DMS 273 treated with DMSO at 0.1 percent for 48 hours (cell line): ENCODE data around the gene EBLN2.
"Not testable (repeated sequence)": the region's sequence is repeated elsewhere in the genome, so short reads cannot be mapped to it uniquely, and the experiment has no call there.

Experiments used
- DNase-seq: peaks from one replicate; lab custom pipeline; 2025; lab: John Stamatoyannopoulos, UW

EBLN2 gene

GRCh38 chr3:73060302-73060723 lies 1.1 kb upstream of the EBLN2 start:
- no peak for DNase-seq

- DNase-seq, result not testable (repeated sequence)
Measured at GRCh38 chr3:73066243-73066642, 4.8 kb downstream of the EBLN2 start.

- DNase-seq, result no peak
Measured at GRCh38 chr3:73068419-73068818, 7.0 kb downstream of the EBLN2 start.

GRCh38 chr3:73069187-73069586 lies 7.7 kb downstream of the EBLN2 start:
- DNase-seq, result no peak

GRCh38 chr3:73069775-73070444 lies 8.5 kb downstream of the EBLN2 start:
- DNase-seq, result no peak

GRCh38 chr3:73070675-73071575 lies 9.5 kb downstream of the EBLN2 start:
- no peak for DNase-seq

GRCh38 chr3:73071952-73072351 lies 10.5 kb downstream of the EBLN2 start:
- DNase-seq, result no peak

- no peak for DNase-seq
Measured at GRCh38 chr3:73072634-73073033, 11.2 kb downstream of the EBLN2 start.

GRCh38 chr3:73073091-73073707 lies 11.7 kb downstream of the EBLN2 start:
- no peak for DNase-seq

- DNase-seq, result no peak
Measured at GRCh38 chr3:73074781-73075180, 13.3 kb downstream of the EBLN2 start.

- peak; percentile 61 for DNase-seq
Measured at GRCh38 chr3:73080216-73080966, 18.9 kb downstream of the EBLN2 start.

- DNase-seq, result no peak
Measured at GRCh38 chr3:73081140-73081539, 19.7 kb downstream of the EBLN2 start.

- no peak for DNase-seq
Measured at GRCh38 chr3:73084170-73084569, 22.7 kb downstream of the EBLN2 start.

- DNase-seq, result no peak
Measured at GRCh38 chr3:73086071-73086494, 24.6 kb downstream of the EBLN2 start.

GRCh38 chr3:73094129-73094528 lies 32.7 kb downstream of the EBLN2 start:
- no peak for DNase-seq

GRCh38 chr3:73094951-73095350 lies 33.5 kb downstream of the EBLN2 start:
- no peak for DNase-seq

- no peak for DNase-seq
Measured at GRCh38 chr3:73096169-73096568, 34.7 kb downstream of the EBLN2 start.

- DNase-seq, result no peak
Measured at GRCh38 chr3:73098026-73098425, 36.6 kb downstream of the EBLN2 start.

- no peak for DNase-seq
Measured at GRCh38 chr3:73098873-73099272, 37.4 kb downstream of the EBLN2 start.

GRCh38 chr3:73100741-73101559 lies 39.5 kb downstream of the EBLN2 start:
- DNase-seq, result no peak

GRCh38 chr3:73101881-73102280 lies 40.4 kb downstream of the EBLN2 start:
- no peak for DNase-seq
